HCT116 (cell line): ENCODE data around the gene SLC9A7.

Experiments used
- CEBPB ChIP-seq: IDR thresholded peaks from 2 replicates; pipeline ENCODE4 v1.6.1; 2012; ENCODE audit warnings: low read depth
- CTCF ChIP-seq, 3 experiments: fragments of 200-600 bp in 1 of 3; sonication (generic) in 1 of 3; IDR thresholded peaks in 2 of 3; conservative IDR thresholded peaks in 1 of 3; 2 replicates each; pipeline ENCODE4 v1.5.1; 2012 to 2017; ENCODE audit warnings: low read depth in 2 of 3, low read length in 2 of 3, antibody characterized with exemption in 1 of 3, borderline replicate concordance in 1 of 3, control low read depth in 1 of 3, mild to moderate bottlenecking in 1 of 3, mixed read lengths in 1 of 3, mixed run types in 1 of 3, moderate library complexity in 1 of 3; ENCODE audit not compliant: insufficient read depth in 1 of 3
- EGR1 ChIP-seq: IDR thresholded peaks from 2 replicates; pipeline ENCODE4 v1.6.1; 2012; ENCODE audit warnings: low read depth
- JUND ChIP-seq: IDR thresholded peaks from 2 replicates; pipeline ENCODE4 v1.6.1; 2012
- POLR2A ChIP-seq: IDR thresholded peaks from 2 replicates; pipeline ENCODE4 v1.7.0; 2011; ENCODE audit warnings: borderline replicate concordance; ENCODE audit not compliant: insufficient read depth, insufficient read length; ENCODE audit errors: extremely low read depth
- POLR2AphosphoS5 ChIP-seq: IDR thresholded peaks from 2 replicates; pipeline ENCODE4 v1.6.1; 2011; ENCODE audit warnings: mild to moderate bottlenecking, low read depth, low read length, moderate library complexity
- REST ChIP-seq: IDR thresholded peaks from 2 replicates; pipeline ENCODE4 v1.6.1; 2012; ENCODE audit warnings: low read depth
- SRF ChIP-seq: IDR thresholded peaks from 2 replicates; pipeline ENCODE4 v1.6.1; 2012; ENCODE audit warnings: low read depth
- ZBTB33 ChIP-seq: IDR thresholded peaks from 2 replicates; pipeline ENCODE4 v1.6.1; 2011; ENCODE audit warnings: mild to moderate bottlenecking, low read length, moderate library complexity; ENCODE audit not compliant: insufficient replicate concordance; ENCODE audit errors: extremely low read depth

GRCh38 chrX:46635186-46635585 is 123.7 kb downstream of the SLC9A7 start:
- TF ChIP-seq REST (no peak), CEBPB (no peak), POLR2AphosphoS5 (no peak), SRF (no peak), POLR2A (no peak), EGR1 (no peak), CTCF (IDR thresholded peaks at IDR 0.05 in 2 of 3, conservative IDR thresholded peaks at IDR 0.05 in 1 of 3; ENCODE audit: borderline replicate concordance in 1 of 3, insufficient read depth in 1 of 3, low read depth in 2 of 3, low read length in 2 of 3) (no peak), ZBTB33 (no peak), JUND (no peak)
